Islet of Langerhans (tissue), 1 donor: ENCODE measurements around the gene PTPN4.
"Not testable (repeated sequence)": the region's sequence is repeated elsewhere in the genome, so short reads cannot be mapped to it uniquely, and the experiment has no call there.

Experiments
- FAIRE-seq: peaks from one replicate; lab custom pipeline; 2011; peaks lifted over from hg19 to GRCh38; lab: Jason Lieb, UNC

Gene PTPN4

DNA sequence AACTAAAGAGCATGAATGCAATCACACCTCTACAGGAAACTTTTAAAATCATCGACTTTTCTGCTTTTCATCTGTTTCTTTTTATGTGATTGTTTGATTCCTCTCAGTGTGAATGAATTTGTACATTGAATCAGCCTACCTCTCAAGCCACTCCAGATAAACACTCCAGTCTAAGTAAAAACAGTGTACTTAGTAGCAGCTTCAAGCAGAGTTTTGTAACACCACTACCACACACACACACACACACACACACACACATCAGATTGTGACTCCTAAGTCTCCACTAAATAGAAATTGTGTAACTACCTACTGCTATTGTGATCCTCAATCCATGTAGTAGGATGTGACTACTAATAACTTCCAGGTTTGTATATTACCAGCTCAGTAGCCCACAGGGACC, 187.8 kb downstream of the PTPN4 start:
- no peak for FAIRE-seq

DNA sequence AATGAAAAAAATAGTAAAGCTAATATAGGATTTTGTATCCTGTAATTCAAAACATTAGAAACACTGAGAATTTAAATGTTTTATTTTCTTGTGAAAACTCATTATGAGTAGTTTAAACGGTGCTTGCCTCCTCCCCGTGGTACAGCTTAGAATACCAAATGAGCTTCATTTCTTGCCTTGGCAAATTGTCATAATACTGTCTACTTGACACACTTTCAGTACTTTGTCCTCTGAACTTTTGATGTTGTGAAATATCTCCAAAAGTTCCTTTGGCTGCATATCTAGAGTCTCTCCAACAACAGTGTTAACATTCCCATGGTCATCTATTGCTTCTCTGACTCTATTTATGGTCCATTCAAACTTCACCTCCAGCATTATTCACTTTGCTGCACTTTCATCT, 191.2 kb downstream of the PTPN4 start:
- no peak for FAIRE-seq

DNA sequence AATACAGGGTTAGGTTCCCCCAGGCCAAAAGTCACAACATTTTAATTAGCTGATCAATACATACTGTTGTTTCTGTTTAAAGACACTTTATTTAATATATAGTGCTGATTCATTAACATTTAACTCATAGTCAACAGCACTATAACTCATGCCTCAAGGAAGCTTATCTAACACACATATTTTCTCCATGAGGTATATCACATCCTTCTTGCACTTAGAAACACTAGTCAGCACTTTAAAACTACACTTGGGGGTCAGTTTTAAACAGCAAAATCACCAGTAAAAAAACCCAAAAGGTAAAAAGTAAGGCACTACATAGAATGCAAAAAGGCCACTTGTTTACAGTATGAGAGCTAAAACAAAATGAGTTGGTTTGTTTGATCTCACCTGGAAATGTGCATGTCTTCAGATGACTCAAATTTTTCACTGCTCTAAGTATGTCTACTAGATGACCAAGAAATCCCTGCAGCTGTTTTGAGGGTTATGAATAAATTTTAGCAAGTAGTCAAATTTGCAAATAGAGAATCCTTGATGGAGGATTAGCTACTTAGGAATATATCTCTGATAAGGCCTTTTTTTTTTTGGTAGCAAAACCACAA, 199.0 kb downstream of the PTPN4 start:
- FAIRE-seq = no peak

DNA sequence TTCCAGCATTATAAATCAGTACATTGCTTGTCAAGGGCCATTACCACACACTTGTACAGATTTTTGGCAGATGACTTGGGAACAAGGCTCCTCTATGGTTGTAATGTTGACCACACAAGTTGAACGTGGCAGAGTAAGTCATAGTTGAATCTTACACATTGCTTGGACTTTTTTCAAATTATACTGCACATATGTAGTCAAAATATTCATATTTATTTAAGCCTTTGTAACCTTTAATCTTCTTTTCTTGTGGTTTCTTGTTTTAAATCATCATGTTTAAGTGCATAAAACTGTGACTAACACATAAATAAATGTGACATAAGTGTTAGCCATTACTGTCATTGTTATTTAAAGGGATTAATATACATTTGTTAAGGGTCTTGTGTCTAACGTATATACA, 201.1 kb downstream of the PTPN4 start:
- no peak for FAIRE-seq

DNA sequence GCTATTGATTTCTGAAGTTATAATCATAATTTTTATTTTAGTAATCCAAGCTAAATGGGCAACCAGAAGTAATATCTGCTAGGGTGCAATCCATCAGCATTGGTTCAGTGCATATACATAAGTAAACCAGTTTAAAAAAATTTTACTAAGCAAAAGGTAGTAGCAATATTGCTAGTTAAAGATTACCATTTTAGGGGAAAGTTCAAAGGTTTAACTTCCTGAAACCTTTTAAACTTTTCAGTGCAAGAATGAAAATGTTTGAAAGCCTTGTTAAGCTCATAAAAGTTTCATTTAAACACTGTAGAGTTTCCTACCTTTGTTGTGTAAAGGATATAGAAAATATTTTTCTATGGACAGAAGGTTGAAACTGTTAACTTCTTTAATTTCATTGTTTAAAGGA, 222.2 kb downstream of the PTPN4 start:
- FAIRE-seq = no peak

DNA sequence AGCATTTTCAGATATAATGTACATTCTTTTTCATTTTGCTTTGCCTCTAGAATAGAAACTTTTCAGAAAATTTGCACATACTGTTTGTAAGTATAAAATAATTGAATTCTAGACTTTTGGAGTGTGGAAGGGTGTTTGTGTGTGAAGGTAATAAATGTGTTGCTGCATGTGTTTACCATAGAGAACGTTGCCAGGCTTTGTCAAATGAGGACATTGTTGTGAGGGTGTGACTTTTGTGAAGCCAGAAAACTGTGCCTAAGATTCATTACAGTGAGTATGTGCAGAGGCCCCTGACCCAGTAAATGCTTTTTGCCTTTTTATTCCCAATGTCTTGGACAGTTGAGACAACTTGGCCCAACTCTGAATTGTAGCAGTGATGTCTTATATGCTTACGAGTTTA, 222.8 kb downstream of the PTPN4 start:
- FAIRE-seq = no peak

DNA sequence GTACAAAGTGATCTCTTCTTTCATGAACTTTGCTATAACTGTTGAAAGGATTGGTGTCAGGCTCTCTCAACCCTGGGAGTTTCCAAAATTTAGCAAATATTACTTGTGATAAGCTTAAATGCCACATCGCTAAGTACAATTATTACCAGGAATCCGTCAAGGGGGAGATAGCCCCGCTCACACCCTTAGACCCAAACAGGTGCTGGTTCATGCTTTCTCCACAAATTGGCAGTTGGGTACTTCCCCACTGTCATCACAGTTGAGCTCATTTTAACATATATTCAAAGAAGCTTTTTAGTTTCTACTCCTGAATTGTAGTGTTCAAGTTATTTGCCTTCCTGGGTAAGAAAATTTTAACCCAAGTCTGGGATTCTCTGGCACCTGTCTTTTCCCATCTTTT, 223.4 kb downstream of the PTPN4 start:
- no peak for FAIRE-seq

DNA sequence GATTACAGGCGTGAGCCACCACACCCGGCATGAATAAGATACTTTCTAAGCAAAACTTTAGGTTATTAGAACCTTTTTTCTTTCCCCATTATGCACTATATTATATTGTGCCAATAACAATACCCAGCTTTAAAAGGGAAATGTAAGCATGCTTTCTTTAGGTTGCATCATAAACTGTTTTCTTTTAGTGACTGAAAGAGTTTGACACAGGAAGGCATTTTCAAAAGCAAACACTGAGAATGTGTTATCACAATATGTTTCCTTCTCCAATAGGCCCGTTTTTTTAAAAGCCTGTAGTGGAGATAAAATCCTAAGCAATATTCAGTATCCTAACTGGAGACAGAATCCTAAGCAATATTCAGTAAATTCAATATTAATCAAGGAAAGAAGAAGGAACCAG, 236.4 kb downstream of the PTPN4 start:
- FAIRE-seq = no peak

DNA sequence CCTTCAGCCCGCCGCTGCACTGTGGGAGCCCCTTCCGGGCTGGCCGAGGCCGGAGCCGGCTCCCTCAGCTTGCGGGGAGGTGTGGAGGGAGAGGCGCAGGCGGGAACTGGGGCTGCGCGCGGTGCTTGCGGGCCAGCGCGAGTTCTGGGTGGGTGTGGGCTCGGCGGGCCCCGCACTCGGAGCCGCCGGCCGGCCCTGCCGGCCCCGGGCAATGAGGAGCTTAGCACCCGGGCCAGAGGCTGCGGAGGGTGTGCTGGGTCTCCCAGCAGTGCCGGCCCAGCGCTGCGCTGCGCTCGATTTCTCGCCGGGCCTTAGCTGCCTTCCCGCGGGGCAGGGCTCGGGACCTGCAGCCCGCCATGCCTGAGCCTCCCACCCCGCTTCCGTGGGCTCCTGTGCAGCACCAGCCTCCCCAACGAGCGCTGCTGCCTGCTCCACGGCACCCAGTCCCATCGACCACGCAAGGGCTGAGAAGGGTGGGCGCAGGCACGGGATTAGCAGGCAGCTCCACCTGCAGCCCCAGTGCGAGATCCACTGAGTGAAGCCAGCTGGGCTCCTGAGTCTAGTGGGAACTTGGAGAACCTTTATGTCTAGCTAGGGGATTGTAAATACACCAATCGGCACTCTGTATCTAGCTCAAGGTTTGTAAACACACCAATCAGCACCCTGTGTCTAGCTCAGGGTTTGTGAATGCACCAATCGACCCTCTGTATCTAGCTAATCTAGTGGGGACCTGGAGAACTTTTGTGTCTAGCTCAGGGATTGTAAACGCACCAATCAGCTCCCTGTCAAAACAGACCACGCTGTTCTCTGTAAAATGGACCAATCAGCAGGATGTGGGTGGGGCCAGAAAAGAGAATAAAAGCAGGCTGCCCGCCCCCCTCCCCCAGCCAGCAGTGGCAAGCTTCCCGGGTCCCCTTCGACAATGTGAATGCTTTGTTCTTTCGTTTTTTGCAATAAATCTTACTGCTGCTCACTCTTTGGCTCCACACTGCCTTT, 237.5 kb downstream of the PTPN4 start:
- FAIRE-seq = not testable (repeated sequence)

DNA sequence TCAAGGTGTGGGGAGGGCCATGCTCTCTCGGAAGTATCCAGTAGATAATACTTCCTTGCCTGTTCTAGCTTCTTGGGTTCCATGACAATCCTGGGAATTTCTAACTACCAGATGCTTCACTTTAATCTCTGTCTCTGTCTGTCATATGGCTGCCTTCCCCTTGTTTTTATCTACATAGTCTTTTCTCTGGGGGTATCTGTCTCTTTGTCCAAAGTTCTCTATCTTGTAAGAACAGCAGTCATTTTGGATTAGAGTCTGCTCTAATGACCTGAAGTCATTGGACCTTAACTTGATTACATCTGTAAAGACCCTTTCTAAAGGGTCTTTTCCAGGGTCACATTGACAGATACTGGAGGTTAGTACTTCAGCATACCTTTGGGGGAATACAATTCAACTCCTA, 241.7 kb downstream of the PTPN4 start:
- FAIRE-seq = no peak

DNA sequence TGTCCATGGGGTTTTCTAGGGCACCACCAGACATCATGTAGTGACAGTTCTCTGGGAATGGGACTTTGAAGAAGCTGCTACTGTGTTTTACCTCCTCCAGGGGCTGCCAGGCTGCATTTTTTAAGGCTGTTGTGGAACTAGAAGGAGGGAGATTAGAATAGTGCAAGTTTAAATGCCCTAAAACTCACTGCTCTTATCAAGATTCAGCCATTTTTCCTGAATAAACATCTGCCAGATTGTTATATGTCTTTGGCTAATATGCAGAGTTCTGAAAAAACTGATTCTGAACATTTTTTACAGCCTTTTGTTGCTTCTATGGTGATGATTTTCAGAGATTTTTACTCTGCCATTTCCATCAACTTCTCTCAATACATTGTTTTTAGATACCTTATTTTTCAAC, 244.5 kb downstream of the PTPN4 start:
- FAIRE-seq = no peak

DNA sequence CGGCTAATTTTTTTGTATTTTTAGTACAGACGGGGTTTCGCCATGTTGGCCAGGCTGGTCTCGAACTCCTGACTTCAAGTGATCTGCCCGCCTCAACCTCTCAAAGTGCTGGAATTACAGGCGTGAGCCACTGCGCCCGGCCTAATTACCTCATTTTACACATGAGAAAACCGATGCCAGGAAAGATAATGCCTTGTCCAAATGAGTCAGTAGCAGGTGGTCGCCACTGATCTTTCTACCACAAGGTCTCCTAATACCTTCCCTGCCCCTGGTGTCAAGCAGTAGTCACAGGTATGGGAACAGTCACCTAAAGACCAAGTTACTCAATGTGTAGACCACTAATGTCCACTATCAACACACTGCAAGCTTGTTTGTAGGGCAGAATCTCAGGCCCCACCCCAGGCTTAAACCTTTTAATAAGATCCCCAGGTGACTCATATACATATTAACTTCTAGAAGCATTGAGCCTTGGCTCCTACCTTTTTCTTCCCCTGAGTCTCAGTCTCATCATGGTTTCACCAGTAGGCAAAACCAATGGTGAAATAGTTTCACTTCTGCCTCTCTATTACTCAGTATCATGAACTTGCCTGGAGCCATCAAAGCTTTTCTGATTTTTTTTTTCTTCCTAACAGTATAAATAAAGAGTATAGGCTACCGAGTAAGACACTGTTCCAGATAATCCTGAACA, 246.3 kb downstream of the PTPN4 start:
- FAIRE-seq = no peak

DNA sequence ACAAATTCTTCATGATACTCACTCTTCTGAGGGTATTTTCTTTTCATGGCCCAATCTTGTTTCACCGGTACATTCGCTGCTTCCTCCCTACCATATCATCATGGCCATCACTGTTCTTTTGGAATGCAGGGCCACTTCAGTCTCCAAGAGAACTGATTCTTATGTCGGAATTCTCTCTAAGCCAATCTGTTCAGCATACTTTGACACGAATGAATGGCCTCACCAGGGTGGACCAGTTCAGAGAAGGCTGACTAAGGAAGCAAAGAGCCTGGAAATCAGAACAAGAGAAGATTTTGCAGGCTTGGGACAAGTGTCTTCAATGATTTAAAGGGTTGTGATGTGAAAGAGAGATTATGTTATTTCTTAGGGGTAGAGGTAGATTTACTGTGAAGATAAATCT, 248.1 kb downstream of the PTPN4 start:
- no peak for FAIRE-seq

DNA sequence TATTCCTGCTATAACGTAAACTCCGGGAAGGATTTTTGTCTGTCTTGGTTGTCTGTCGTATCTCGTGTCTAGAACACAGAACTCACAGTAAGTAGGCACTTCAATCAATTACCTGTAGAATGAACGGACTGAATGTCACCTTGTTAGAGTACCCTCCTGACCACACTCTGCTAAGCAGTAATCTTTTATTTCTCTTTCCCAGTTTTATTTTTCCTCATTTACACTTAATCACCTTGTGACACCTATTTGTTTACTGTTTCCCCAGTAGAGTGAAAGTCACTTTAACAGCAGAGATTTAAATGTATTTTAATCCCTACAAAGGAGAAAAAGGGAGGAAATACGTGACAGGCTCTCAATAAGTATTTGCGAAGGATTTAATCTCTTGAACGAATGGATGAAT, 252.6 kb downstream of the PTPN4 start:
- FAIRE-seq = no peak

DNA sequence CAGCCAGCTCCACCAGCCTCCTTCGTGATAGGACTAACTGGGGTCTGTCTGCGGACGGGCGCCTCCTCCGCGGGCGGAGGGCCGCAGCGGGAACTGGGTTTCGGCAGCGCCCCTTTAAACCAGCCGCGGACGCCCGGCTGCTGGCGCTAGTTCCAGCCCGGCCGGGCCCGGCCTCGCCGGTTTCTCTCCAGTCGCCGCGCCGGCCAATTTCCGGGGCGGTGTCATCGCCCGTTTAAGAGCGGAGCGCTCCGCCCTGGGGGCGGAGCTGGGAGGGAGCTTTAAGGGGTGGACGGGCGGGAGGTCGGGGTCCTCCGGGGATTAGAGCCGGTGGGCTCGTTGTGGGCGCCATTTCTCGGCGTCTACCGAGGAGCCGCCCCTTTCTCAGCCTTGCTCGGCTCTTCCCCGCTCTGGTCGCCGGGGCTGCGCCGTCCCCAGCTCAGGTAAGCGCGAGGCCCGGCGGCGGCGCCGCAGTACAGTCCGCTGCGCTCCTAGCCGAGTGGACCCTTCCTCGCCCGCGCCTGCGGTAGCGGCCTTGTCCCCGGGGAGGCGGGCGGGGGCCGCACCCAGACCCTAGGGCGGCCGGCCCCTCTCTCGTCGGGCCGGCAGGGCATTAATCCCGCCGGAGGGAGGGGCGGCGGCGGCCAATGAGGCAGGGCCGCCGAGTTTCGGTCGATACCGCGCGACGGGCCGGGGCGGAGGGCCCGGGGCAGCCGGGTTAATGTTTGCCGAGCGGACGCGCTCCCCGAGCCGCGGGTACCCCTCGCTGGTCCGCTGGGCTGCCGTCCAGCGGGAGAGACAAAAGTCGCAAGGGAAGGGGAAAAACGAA, 253.3 kb downstream of the PTPN4 start, which contains the start of gene EPB41L5:
TSS of gene EPB41L5 (plus strand) at position 307 of the 826 bp plus-strand sequence. CDS start 6,008 bp downstream, outside the sequence.
- no peak for FAIRE-seq

DNA sequence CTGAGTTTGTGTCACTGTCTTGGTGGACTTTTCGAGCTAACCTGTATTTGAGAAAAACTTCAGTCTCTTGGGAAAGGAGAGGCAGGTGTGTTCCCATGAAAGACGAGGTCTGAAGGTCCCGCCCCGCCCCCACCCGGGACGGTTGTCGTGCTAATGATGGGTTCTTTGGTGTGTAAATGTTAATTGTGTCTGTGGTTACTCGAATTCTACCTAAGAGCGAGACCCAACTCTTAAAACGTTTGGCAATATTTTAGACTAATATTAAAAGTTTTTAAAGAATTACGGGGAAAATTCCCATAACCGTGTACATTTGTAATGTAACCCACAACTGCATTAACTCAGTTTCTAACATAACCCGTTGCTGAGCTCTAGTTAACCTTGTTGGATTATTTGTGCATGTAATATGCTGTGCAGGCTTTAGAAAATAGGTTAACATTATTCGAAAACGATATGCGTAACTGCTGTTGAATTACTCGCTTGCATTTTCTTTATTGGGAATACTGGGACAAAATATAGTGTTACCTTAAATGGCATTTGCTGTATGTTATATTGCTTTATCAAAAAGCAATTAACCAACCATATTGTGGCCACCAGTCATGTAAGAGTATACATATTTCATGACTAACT, 254.0 kb downstream of the PTPN4 start:
- no peak for FAIRE-seq

DNA sequence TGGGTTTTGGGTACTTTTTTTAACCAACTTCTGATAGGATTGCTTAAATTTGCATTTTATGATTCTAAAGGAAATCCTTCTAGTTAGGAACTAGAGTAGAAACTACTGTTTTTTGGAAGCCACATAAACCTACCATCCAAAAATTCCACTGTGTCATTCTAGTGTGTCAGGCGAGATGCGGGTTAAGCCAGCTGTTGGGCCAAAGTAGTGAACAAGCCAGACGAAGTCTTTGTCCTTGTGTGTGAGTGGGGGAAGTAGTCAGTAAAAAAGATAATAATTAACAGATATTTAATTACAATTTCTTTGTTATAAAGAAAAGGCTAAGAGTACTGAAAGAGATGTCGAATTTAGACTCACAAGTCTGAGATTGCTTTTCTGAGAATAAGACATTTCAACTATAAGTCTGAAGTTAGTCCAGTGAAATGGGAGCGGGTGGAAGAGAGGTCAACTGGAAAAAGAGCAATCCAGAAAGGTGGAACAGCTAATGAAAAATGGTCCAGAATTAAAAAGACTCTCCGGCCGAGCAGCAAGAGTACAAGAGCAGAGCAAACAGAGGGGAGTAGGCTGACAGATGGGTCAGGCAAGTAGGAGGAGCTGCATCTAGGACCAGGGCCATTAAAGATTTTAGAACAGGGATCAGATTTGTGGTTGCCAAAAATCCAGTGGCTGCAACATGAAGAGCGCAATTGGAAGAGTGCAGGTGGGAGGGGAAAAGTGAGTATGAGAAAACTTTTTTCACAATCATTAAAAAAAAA, 254.7 kb downstream of the PTPN4 start:
- peak; percentile 69 for FAIRE-seq

DNA sequence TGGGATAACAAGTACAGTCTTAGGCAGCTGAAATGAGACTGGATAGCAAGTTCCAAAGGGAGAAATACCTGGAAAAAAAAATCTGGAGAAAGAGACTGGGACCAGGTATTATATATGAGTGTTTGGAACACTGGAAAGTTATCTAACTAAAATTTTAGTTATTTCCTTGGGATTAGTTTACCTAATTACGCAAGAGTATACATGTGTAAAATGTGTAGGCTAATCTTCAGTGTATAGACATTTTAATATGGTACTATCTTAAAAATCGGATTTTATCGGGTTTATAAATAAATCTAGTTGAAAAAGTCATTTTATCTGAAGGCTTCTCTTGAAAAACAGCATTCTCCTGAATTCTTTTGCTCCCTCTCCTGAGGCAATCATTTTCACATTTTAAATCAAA, 257.1 kb downstream of the PTPN4 start:
- no peak for FAIRE-seq

DNA sequence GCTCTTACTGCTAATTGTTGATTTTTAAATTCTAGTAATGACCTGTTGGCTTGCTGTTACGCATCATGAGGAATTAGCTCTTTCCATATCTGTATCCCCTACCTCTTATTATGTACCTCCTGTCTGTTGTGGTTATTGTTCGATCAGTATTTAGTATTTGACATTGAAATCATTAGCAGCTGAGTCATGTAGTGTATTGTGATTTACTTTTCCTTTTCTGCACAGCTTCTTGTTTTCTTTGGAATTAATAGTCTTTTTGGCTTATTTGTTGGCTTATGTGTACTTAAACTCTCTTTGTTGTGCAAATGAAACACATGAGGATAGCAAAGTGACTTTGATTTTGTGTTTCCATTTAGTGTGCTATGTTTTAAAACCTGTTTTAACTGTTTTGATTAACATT, 257.5 kb downstream of the PTPN4 start:
- FAIRE-seq = no peak

DNA sequence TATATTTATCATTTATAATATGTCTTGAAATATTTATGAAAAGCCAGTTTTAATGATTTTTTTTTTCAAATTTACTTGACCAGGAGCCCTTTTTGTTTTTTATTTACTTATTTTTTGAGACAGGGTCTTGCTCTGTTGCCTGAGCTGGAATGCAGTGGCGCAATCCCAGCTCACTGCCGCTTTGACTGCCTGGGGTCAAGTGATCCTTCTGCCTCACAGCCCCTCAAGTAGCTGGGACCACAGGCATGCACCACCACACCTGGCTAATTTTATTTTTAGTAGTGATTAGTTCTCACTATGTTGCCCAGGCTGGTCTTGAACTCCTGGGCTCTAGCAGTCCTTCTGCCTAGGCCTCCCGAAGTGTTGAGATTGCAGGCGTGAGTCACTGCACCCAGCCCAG, 258.8 kb downstream of the PTPN4 start:
- no peak for FAIRE-seq

DNA sequence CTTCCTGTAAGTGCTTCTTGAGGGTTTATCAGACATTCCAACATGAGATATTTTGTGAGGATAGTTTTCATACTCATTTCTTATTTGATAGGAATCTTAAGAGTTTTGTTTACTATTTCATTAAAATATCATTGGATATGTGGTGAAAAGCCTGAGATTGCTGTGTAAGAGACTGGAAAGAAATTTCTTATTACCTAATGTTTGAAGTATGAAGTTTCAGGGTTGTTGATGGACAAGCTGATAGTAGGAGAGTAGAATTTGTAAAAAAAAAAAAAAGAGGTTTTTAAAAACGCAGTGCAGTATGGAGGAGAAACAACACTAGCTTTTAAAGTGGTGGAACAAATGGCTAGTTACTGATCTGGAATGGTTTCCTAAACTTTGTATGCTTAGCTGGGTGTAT, 260.8 kb downstream of the PTPN4 start:
- FAIRE-seq = no peak
